Activated B cell treated with CpG ODN at 0.5 μM for 24 hours (primary cell): ENCODE measurements around the gene SLC8A1. TPM values are rescaled to one million over a fixed set of nuclear protein-coding genes. Genes with fewer than 3 reads are reported as not detected.
A peak's percentile ranks its signal among the peaks of the same experiment; 100 is the strongest.

ENCODE experiments used
- ATAC-seq: fragments of 200-7000 bp; cut with Tn5 transposase; one replicate; pipeline ENCODE4 v1.10.0; 2021; ENCODE audit warnings: low read depth, mild to moderate bottlenecking, moderate library complexity
- CTCF ChIA-PET: fragments of 350-600 bp; sonication (Branson Sonifier 250); formaldehyde crosslinking; loops from one replicate; lab custom pipeline; 2021; ENCODE audit warnings: antibody characterized with exemption; lab: Charles Lee
- POLR2A ChIA-PET: fragments of 350-600 bp; sonication (Branson Sonifier 250); formaldehyde crosslinking; loops from one replicate; lab custom pipeline; 2021; ENCODE audit warnings: antibody characterized with exemption; lab: Charles Lee
- DNase-seq: peaks from one replicate; pipeline ENCODE4 v3.0.0; 2022
- H3K27ac Mint-ChIP-seq: one replicate; pipeline ENCODE4 v1.8.0; 2020; ENCODE audit warnings: mixed read lengths
- H3K27me3 Mint-ChIP-seq: one replicate; pipeline ENCODE4 v1.8.0; 2021; ENCODE audit warnings: mixed read lengths
- H3K36me3 Mint-ChIP-seq: one replicate; pipeline ENCODE4 v1.8.0; 2021; ENCODE audit warnings: low read depth, mixed read lengths
- H3K4me1 Mint-ChIP-seq: one replicate; pipeline ENCODE4 v1.8.0; 2021; ENCODE audit warnings: mixed read lengths
- H3K4me3 Mint-ChIP-seq: one replicate; pipeline ENCODE4 v1.8.0; 2020; ENCODE audit warnings: mild to moderate bottlenecking, mixed read lengths
- H3K9me3 Mint-ChIP-seq: one replicate; pipeline ENCODE4 v1.8.0; 2020; ENCODE audit warnings: mixed read lengths
- CTCF ChIP-seq: fragments of 200-600 bp; IDR thresholded peaks from one replicate; pipeline ENCODE4 v1.8.0; 2022; ENCODE audit warnings: antibody characterized with exemption, mild to moderate bottlenecking
- intact Hi-C: fragments of 100-400 bp; cut with micrococcal nuclease; formaldehyde crosslinking; loops from one replicate; pipeline ENCODE4 v1.15.1; 2024
- total RNA-seq: library from RNA; stranded (reverse); gene quantifications from 2 replicates; pipeline ENCODE4 v1.2.3, GENCODE V29; 2022

The SLC8A1 gene
- total RNA-seq: 0.04 TPM in 1 of 2 replicates, not detected in the other

DNA sequence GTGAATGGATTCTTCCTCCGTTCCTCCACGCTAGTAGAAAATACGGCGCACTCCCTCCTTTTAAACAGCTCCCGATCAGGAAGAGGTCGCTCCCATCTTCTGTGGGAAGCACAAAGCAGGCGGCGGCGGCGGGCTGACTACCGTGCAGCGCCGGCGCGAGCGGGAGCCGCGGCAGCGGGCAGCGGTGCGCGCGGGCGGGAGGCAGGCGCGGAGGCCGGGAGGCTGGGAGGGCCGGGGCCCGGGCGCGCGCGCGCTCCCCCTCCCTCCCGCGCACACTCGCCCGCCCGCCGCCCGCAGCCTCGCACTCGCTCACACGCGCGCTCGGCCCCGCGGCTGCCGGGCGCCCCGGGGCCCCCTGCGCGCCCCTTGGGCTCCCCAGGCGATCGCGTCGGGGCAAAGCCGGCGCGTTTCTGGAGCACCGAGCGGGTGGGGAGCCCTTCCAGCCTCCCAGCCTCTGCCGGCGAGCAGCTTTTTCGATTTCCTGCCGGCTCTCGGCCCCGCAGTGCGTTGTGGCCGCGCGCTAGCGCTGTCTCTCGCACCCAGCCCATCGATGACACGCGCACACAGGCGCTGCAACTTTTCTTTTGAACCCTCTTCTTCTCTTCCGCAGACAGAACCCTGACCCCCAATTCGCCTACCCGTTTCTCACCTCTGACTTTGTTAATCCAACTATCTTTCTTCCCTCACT, at the start of gene SLC8A1:
SLC8A1 (minus strand) TSS at position 173 of the 688 bp plus-strand sequence.
- DNase-seq (no peak), ATAC-seq (no peak)
- intact Hi-C loops: no loop called here
- ChIA-PET CTCF (no interaction called here), POLR2A (no interaction called here)
- Mint-ChIP-seq H3K27me3 (peaks cover 18% of the 10 kb centered on the region), H3K27ac (no peak within 1 kb of the TSS), H3K4me3 (peak within 1 kb of the TSS; percentile 73), H3K36me3 (no peaks in the 10 kb centered on the region), H3K4me1 (peaks cover 25% of the 10 kb centered on the region), H3K9me3 (no peaks in the 10 kb centered on the region)
- no peak for TF ChIP-seq CTCF

DNA sequence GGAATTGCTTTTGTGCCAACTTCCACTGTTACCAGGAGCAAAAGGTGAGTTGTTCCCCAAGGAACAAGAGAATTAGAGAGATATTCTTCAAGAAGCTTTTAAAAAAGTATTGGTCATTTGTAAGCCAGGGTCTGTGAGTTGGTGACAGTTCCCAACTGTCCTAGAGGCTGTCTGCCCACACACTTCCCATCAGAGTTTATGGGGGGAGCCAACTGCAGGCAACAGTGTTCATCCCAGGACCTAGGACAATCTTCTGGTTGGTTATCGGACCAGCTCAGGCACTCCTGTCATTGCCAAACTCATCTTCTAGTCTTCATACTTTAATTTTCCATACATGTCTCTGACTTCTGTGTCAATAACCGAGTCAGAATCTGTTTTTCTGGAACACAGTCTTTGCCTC, 47.5 kb upstream of the SLC8A1 start:
- no peaks in the 10 kb centered on the region for H3K9me3 Mint-ChIP-seq
- ChIA-PET CTCF (no interaction called here), POLR2A (no interaction called here)
- DNase-seq (no peak), ATAC-seq (no peak)
- H3K27ac Mint-ChIP-seq: no peak overlapping the region
- H3K36me3 Mint-ChIP-seq: no peaks in the 10 kb centered on the region
- no peaks in the 10 kb centered on the region for H3K27me3 Mint-ChIP-seq
- no peak for TF ChIP-seq CTCF
- H3K4me3 Mint-ChIP-seq: no peak overlapping the region
- H3K4me1 Mint-ChIP-seq: no peaks in the 10 kb centered on the region
- intact Hi-C loops: no loop called here

GRCh38 chr2:40497251-40497859, 45.5 kb upstream of the SLC8A1 start:
- Mint-ChIP-seq H3K4me1 (no peaks in the 10 kb centered on the region), H3K9me3 (no peaks in the 10 kb centered on the region), H3K36me3 (no peaks in the 10 kb centered on the region), H3K4me3 (no peak overlapping the region), H3K27me3 (no peaks in the 10 kb centered on the region), H3K27ac (no peak overlapping the region)
- DNase-seq: no peak
- ATAC-seq: no peak
- POLR2A ChIA-PET: no interaction called here
- intact Hi-C loops: no loop called here
- CTCF ChIA-PET: no interaction called here
- TF ChIP-seq CTCF: no peak

- CTCF ChIA-PET: interaction anchor here (0.6 kb wide), 1 partner anchor 568 kb away, joined by 3 read pairs; no protein-coding TSS in a partner anchor
- no peak for TF ChIP-seq CTCF
- DNase-seq (no peak), ATAC-seq (no peak)
- H3K36me3 Mint-ChIP-seq: no peaks in the 10 kb centered on the region
- H3K27me3 Mint-ChIP-seq: no peaks in the 10 kb centered on the region
- POLR2A ChIA-PET: no interaction called here
- no peaks in the 10 kb centered on the region for H3K9me3 Mint-ChIP-seq
- intact Hi-C loops: no loop called here
- H3K4me3 Mint-ChIP-seq: no peak overlapping the region
- H3K27ac Mint-ChIP-seq: no peak overlapping the region
- peaks cover 7% of the 10 kb centered on the region for H3K4me1 Mint-ChIP-seq
Measured at GRCh38 chr2:40489678-40489960, 37.7 kb upstream of the SLC8A1 start.

- DNase-seq: no peak
- intact Hi-C loops: no loop called here
- Mint-ChIP-seq H3K27ac (no peak overlapping the region), H3K4me3 (peak overlapping the region; percentile 16), H3K9me3 (no peaks in the 10 kb centered on the region), H3K27me3 (no peaks in the 10 kb centered on the region), H3K36me3 (no peaks in the 10 kb centered on the region), H3K4me1 (peaks cover 7% of the 10 kb centered on the region)
- no peak for TF ChIP-seq CTCF
- CTCF ChIA-PET: interaction anchor here (0.6 kb wide), 1 partner anchor 567 kb away, joined by 3 read pairs; no protein-coding TSS in a partner anchor
- no peak for ATAC-seq
- POLR2A ChIA-PET: no interaction called here
Measured at GRCh38 chr2:40488927-40489677, 37.2 kb upstream of the SLC8A1 start.
